Measurements from ENCODE around the gene MLC1.

Gene MLC1

DNA sequence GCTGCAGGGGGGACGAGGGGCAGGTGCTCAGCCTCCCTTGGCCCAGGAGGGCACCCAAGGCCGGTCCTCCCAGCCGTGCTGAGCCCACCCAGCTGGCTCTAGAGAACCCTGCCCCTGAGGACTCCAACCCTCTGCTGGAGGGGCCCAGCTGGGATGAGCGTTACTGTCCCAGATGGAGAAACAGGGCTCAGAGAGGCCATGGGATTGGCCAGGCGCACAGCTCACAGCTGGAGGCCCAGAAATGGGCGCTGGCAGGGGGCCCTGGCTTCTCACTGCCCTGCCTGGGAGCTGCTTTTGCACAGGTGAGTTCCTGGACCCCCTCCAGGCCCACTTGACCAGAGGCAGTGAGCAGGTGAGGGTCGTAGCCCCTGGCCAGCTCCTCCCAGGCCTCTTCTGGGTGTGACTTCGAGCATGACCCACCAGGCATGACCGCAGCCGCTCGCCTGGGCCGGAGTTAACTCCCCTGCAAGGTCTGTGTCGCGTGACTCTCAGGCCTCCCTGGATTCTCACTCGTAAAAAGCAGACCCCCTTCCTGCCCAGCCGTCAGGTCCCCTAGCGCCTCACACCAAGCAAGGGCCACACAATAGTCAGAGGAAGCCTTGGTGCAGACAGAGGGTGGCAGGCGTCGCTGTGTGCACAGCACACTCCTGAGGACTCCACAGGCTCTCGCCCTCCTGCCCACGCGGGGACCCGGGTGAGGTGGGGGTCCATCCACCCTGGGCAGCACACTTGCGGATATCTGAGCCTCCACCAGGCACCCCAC lies 52.9 kb downstream of the MLC1 start:
- Histone ChIP-seq H3K9ac (ENCODE audit: low read length) (no peak overlapping the region), H3K4me1 (ENCODE audit: control insufficient read depth, insufficient read depth, low read length) (no peaks in the 10 kb centered on the region), H3K27me3 (ENCODE audit: control insufficient read depth, insufficient read depth, low read length) (peaks cover 6% of the 10 kb centered on the region), H3K4me3 (ENCODE audit: low read length) (no peak overlapping the region), H3K27ac (ENCODE audit: low read depth, low read length) (no peak overlapping the region), H3K36me3 (ENCODE audit: control insufficient read depth, insufficient read depth, low read length) (no peaks in the 10 kb centered on the region)

DNA sequence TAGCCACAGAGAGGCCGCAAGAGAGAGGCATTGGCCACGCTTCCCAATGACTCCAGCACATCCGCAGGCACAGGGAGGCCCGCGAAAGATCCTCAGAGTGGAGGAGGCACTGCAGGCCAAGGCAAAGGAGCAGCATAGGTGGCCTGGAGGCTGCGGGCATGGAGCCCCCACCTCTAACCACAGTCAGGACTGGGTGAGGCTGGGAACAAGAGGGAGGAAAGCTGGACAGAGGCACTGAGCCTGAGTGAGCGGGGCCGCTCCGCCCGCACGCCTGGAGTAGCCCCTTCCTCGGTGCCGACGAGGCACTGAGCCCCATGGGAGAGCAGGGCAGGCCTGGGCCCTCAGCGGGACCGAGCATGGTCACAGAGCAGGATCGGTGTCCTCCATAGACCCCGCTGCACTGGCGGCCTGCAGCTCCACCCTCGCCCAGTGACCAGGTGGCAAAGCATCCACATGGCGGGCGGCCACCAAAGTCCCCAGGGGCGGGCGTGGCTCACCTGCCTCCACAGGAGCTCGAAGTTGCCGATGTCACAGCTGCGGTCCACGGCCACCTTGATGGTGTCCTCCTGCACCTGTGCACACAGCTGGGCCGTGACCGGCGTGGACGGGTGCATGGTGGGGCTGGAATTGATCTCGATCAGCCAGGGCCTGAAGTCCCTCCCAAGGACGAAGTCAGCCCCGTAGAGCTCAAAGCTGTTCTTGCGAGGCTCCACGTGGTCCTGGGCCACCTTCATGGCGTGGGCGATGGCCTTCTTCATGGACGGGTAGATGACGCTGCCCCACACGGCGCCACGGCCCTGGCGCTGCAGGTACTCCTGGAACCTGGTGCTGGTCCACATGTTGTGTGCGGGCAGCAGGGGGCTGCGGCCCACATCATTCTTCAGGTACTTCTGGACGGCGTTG lies 53.8 kb downstream of the MLC1 start:
- Histone ChIP-seq H3K36me3 (ENCODE audit: control insufficient read depth, insufficient read depth, low read length) (no peaks in the 10 kb centered on the region), H3K27ac (ENCODE audit: low read depth, low read length) (no peak overlapping the region), H3K27me3 (ENCODE audit: control insufficient read depth, insufficient read depth, low read length) (peaks cover 6% of the 10 kb centered on the region), H3K9ac (ENCODE audit: low read length) (no peak overlapping the region), H3K4me1 (ENCODE audit: control insufficient read depth, insufficient read depth, low read length) (no peaks in the 10 kb centered on the region), H3K4me3 (ENCODE audit: low read length) (no peak overlapping the region)

GRCh38 chr22:50030297-50031188 lies 54.7 kb downstream of the MLC1 start:
- Histone ChIP-seq H3K27me3 (ENCODE audit: control insufficient read depth, insufficient read depth, low read length) (peaks cover 6% of the 10 kb centered on the region), H3K4me3 (ENCODE audit: low read length) (no peak overlapping the region)

DNA sequence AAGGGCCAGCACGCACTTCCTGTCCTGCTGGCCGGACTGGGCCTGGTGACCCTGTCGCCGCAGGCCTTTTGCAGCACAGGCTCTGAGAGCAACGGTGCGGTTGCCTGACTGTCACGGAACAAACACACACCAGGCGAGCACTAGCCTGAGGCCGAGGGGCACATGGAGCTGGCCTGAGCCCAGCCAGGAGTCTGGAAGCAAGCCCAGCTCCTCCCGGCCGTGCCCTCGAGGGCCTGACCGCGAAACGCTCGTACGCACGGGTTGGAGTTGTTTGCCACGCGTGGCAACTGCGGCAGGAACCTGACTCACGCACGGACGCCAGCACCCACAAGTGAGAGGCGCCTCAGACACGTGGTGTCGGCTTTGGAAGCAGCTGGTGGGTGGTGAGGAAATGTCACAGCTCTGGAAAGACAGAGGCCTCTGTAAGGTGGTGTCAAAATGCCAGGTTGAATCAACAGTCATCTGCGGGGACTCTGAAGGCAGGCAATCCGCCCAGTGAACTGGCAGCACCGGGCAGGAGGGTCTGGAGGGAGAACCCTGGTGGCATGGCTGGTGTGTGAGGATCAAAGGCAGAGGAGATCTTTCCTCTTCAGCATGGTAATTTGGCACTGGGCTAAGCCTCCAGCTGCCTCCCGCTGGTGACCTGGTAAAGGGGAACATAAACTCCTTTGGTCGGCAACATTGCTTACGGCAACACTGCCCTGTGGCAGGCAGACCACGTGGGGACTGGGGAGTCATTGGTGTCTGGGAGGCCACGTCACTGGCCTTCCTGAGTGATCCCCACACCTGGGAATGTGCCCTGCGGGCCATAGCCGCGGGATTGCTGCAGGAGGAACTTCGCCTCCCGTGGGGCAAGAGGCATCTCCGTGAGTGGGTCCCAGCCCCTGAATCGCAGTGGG lies 57.3 kb downstream of the MLC1 start:
- Histone ChIP-seq H3K4me3 (ENCODE audit: low read length) (no peak overlapping the region), H3K4me1 (ENCODE audit: control insufficient read depth, insufficient read depth, low read length) (no peaks in the 10 kb centered on the region), H3K36me3 (ENCODE audit: control insufficient read depth, insufficient read depth, low read length) (no peaks in the 10 kb centered on the region), H3K27me3 (ENCODE audit: control insufficient read depth, insufficient read depth, low read length) (peaks cover 4% of the 10 kb centered on the region), H3K27ac (ENCODE audit: low read depth, low read length) (no peak overlapping the region), H3K9ac (ENCODE audit: low read length) (no peak overlapping the region)

More at GRCh38 chr22:50030297-50031188, 54.7 kb downstream of the MLC1 start:
- Histone ChIP-seq H3K27ac (ENCODE audit: low read depth, low read length) (no peak overlapping the region), H3K4me1 (ENCODE audit: control insufficient read depth, insufficient read depth, low read length) (no peaks in the 10 kb centered on the region), H3K36me3 (ENCODE audit: control insufficient read depth, insufficient read depth, low read length) (no peaks in the 10 kb centered on the region), H3K9ac (ENCODE audit: low read length) (no peak overlapping the region)

DNA sequence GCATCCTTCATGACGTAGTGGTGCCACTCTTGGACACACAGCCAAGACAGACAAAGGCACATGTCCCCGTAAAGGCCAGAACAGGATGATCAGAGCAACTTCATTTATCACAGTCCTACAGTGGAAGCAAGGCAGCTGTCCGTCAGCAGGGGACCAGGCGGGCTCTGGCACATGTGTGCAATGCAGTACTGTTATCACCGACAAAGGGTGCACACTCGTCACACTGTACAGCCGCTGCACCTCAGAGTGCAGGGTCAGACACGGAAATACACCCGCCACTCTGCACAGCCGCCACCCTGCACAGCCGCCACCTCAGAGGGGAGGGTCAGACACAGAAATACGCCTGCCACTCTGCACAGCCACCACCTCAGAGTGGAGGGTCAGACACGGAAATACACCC lies 59.2 kb downstream of the MLC1 start:
- no peaks in the 10 kb centered on the region for H3K36me3 ChIP-seq (ENCODE audit: control insufficient read depth, insufficient read depth, low read length)
- no peak overlapping the region for H3K27ac ChIP-seq (ENCODE audit: low read depth, low read length)
- H3K9ac ChIP-seq (ENCODE audit: low read length): no peak overlapping the region
- H3K4me3 ChIP-seq (ENCODE audit: low read length): no peak overlapping the region
- peaks cover 4% of the 10 kb centered on the region for H3K27me3 ChIP-seq (ENCODE audit: control insufficient read depth, insufficient read depth, low read length)
- H3K4me1 ChIP-seq (ENCODE audit: control insufficient read depth, insufficient read depth, low read length): no peaks in the 10 kb centered on the region

- Histone ChIP-seq H3K9ac (ENCODE audit: low read length) (no peak overlapping the region), H3K4me1 (ENCODE audit: control insufficient read depth, insufficient read depth, low read length) (no peaks in the 10 kb centered on the region), H3K36me3 (ENCODE audit: control insufficient read depth, insufficient read depth, low read length) (no peaks in the 10 kb centered on the region), H3K27ac (ENCODE audit: low read depth, low read length) (no peak overlapping the region), H3K4me3 (ENCODE audit: low read length) (no peak overlapping the region), H3K27me3 (ENCODE audit: control insufficient read depth, insufficient read depth, low read length) (peaks cover 3% of the 10 kb centered on the region)
Measured at GRCh38 chr22:50022171-50022819, 62.9 kb downstream of the MLC1 start.

DNA sequence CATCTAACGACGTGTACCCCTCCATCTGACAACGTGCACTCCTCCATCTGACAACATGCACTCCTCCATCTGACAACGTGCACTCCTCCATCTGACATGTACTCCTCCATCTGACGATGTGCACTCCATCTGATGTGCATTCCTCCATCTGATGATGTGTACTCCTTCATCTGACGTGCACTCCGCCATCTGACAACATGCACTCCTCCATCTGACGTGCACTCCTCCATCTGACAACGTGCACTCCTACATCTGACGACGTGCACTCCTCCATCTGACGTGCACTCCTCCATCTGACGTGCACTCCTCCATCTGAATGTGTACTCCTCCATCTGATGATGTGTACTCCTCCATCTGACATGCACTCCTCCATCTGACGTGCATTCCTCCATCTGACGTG lies 64.6 kb downstream of the MLC1 start:
- Histone ChIP-seq H3K4me1 (ENCODE audit: control insufficient read depth, insufficient read depth, low read length) (no peaks in the 10 kb centered on the region), H3K36me3 (ENCODE audit: control insufficient read depth, insufficient read depth, low read length) (no peaks in the 10 kb centered on the region), H3K9ac (ENCODE audit: low read length) (no peak overlapping the region), H3K27ac (ENCODE audit: low read depth, low read length) (no peak overlapping the region), H3K4me3 (ENCODE audit: low read length) (no peak overlapping the region), H3K27me3 (ENCODE audit: control insufficient read depth, insufficient read depth, low read length) (peaks cover 3% of the 10 kb centered on the region)

- Histone ChIP-seq H3K27me3 (ENCODE audit: control insufficient read depth, insufficient read depth, low read length) (peaks cover 11% of the 10 kb centered on the region), H3K4me1 (ENCODE audit: control insufficient read depth, insufficient read depth, low read length) (no peaks in the 10 kb centered on the region)
Measured at GRCh38 chr22:50019316-50019715, 65.9 kb downstream of the MLC1 start.

DNA sequence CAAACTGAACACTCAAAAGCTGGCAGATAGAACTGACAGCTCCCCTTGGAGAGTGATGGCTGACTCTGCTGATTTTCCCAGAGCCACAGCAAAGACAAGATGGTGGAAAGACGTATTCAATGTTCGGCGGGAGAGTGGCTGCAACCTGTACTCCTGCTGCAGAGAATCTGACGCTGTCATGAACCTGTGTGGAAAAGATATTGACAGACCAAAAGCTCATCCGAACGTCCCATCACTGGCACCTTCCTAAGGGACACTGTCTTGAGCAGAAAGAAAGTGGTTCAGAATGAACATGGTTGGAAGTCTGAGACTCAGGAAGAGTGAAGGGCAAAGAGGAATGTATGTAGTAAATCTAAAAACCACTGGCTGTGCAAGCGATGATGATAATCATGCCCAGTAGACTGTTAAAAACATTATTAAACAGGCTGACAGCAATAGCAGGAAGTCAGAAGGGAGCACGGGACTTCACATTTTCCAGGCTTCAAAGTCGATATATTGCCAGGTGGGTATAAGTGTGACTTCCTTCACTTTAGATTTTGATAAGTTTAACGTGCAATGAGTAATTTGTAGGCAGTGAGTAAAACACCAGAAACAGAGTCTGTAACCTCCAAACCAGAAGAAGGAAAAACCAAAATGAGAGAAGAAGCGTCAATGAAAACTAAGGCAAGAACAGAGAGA lies 66.5 kb downstream of the MLC1 start:
- peaks cover 17% of the 10 kb centered on the region for H3K27me3 ChIP-seq (ENCODE audit: control insufficient read depth, insufficient read depth, low read length)
- no peaks in the 10 kb centered on the region for H3K36me3 ChIP-seq (ENCODE audit: control insufficient read depth, insufficient read depth, low read length)
- no peaks in the 10 kb centered on the region for H3K4me1 ChIP-seq (ENCODE audit: control insufficient read depth, insufficient read depth, low read length)
- no peak overlapping the region for H3K27ac ChIP-seq (ENCODE audit: low read depth, low read length)
- H3K4me3 ChIP-seq (ENCODE audit: low read length): no peak overlapping the region
- H3K9ac ChIP-seq (ENCODE audit: low read length): no peak overlapping the region

More at GRCh38 chr22:50019316-50019715, 65.9 kb downstream of the MLC1 start:
- Histone ChIP-seq H3K36me3 (ENCODE audit: control insufficient read depth, insufficient read depth, low read length) (no peaks in the 10 kb centered on the region), H3K4me3 (ENCODE audit: low read length) (no peak overlapping the region), H3K27ac (ENCODE audit: low read depth, low read length) (no peak overlapping the region), H3K9ac (ENCODE audit: low read length) (no peak overlapping the region)

GRCh38 chr22:50017701-50018224 lies 67.5 kb downstream of the MLC1 start:
- Histone ChIP-seq H3K27ac (ENCODE audit: low read depth, low read length) (no peak overlapping the region), H3K27me3 (ENCODE audit: control insufficient read depth, insufficient read depth, low read length) (peaks cover 17% of the 10 kb centered on the region), H3K4me3 (ENCODE audit: low read length) (no peak overlapping the region), H3K9ac (ENCODE audit: low read length) (no peak overlapping the region), H3K36me3 (ENCODE audit: control insufficient read depth, insufficient read depth, low read length) (no peaks in the 10 kb centered on the region), H3K4me1 (ENCODE audit: control insufficient read depth, insufficient read depth, low read length) (no peaks in the 10 kb centered on the region)
